ENCODE data around the gene SYMPK.
A peak's percentile ranks its signal among the peaks of the same experiment; 100 is the strongest.

Gene SYMPK

DNA sequence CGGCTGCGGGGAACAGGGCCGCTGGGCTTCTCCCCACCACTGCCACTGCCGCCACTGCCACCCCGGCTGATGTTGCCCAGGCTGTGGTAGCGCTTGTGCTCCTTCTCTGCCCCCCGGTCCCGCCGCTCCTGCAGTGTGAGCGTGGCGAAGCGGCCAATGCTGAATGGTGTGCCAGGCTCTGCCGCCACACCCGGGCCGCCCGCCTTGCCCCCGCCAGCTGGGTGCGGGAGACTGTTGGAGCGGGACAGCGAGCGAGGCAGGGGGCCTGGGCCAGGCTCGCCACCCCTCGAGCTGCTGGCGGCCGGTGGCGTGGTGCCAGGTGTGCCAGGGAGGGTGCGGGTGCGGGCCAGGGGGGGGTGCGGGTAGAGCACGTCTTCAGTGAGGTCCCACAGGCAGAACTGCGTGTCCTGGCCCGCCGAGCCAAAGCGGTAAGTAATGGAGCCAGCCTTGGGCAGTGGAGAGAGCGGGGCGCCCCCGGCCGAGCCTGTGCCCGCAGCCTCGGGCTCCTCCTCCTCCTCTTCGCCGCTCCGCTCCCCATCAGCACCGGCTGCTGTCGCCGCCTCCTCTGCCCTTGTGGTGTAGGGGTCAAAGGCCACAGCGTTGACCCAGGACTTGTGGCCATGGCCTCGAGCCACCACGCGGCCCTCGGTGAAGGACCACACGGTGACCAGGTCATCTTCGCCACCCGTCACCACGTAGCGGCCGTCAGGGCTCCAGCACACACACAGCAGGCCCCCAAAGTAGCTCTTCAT is 77.0 kb downstream of the SYMPK start:
- TF ChIP-seq, protein P1, sequence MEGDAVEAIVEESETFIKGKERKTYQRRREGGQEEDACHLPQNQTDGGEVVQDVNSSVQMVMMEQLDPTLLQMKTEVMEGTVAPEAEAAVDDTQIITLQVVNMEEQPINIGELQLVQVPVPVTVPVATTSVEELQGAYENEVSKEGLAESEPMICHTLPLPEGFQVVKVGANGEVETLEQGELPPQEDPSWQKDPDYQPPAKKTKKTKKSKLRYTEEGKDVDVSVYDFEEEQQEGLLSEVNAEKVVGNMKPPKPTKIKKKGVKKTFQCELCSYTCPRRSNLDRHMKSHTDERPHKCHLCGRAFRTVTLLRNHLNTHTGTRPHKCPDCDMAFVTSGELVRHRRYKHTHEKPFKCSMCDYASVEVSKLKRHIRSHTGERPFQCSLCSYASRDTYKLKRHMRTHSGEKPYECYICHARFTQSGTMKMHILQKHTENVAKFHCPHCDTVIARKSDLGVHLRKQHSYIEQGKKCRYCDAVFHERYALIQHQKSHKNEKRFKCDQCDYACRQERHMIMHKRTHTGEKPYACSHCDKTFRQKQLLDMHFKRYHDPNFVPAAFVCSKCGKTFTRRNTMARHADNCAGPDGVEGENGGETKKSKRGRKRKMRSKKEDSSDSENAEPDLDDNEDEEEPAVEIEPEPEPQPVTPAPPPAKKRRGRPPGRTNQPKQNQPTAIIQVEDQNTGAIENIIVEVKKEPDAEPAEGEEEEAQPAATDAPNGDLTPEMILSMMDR (IDR thresholded peaks at IDR 0.05; ENCODE audit: low read depth, low read length) = no peak
- no peak overlapping the region for H3K4me3 ChIP-seq (ENCODE audit: low read depth, low read length)

DNA sequence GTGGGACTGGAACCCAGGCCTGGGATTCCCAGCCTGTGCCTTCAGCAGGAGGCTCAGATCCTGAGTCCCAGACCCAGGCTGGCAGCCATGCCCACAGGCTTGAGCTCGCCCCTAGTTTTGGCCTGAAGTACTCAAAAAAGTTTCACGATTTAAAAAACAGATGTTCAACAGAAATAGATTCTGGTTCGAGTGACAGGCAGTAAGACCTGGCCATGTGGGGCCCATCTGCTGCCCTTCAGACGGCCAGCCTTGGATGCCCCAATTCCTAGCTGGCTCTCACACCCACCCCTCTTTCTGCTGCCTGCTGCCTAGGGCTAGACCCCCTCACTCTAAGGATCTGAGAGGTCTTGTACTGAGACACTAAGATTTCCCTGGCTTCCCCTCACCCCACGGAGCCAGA is 77.8 kb downstream of the SYMPK start:
- TF ChIP-seq, protein P1 (IDR thresholded peaks at IDR 0.05; ENCODE audit: low read depth, low read length) = no peak
- no peak overlapping the region for H3K4me3 ChIP-seq (ENCODE audit: low read depth, low read length)

GRCh38 chr19:45784096-45784495 is 78.9 kb downstream of the SYMPK start:
- TF ChIP-seq, protein P1 (IDR thresholded peaks at IDR 0.05; ENCODE audit: low read depth, low read length) = no peak
- no peak overlapping the region for H3K4me3 ChIP-seq (ENCODE audit: low read depth, low read length)

DNA sequence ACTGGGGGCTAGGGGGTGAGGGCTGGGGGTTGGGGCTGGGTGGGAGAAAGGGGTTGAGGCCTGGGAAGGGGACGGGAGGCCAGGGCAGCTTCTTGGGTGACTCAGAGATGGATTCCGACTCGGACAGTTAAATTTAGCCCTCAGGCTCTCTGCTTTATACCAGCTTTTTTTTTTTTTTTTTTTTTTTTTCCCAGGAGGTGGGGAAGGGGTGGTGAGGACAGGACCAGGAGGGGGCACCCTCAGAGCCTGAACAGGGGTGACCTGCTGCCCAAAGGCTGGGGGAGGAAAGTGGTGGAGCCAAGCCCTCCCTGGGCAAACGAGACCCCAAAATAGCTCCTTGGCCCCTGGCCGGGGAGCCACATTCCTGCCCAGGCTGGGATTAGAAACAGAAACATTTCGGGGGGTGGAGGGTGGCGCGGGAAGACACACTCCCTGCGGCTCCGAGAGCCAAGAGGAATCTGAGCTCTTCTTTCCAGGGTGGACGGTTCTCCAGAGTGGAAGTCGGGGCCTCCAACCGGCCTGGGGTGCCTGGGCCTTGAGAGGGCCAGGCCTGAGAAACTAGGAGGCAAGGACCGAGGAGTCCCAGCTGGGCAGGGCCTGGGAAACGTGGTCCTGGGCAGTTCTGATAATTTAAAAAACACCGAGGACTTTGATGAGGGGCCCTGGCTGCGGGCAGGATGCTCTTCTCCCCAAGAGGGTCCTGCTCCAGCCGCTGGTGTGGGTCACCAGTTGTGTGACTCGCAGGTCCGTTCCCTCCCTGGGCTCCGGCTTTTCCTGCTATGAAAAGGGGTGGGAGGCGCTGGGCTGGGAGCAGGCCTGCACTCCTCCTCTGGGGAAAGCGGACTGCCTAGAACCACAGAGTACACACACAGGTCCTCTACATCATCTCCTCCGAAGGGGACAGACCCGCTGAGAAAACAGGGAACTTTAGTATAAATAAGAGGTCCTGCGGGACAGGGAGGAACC is 79.8 kb downstream of the SYMPK start:
- TF ChIP-seq, protein P1 (IDR thresholded peaks at IDR 0.05; ENCODE audit: low read depth, low read length) = no peak
- peak overlapping the region; percentile 61 for H3K4me3 ChIP-seq (ENCODE audit: low read depth, low read length)

- peak within 1 kb of the TSS; percentile 61 for H3K4me3 ChIP-seq (ENCODE audit: low read depth, low read length)
- TF ChIP-seq, protein P1 (IDR thresholded peaks at IDR 0.05; ENCODE audit: low read depth, low read length) = no peak
Observed at GRCh38 chr19:45782162-45782691, 80.7 kb downstream of the SYMPK start, which contains the start of gene DMPK. Gene DMPK (minus strand): TSS chr19:45782490. CDS start chr19:45782352, 138 bp downstream.

- TF ChIP-seq, protein P1 (IDR thresholded peaks at IDR 0.05; ENCODE audit: low read depth, low read length) = no peak
- H3K4me3 ChIP-seq (ENCODE audit: low read depth, low read length) = peak overlapping the region; percentile 61
Observed at GRCh38 chr19:45781214-45782161, 81.5 kb downstream of the SYMPK start.
